CD4-positive, alpha-beta T cell treated with Interleukin-21 for 1 hour (primary cell): ENCODE results near the gene DENND1A.
A peak's percentile ranks its signal among the peaks of the same experiment; 100 is the strongest.

Experiments used
- DNase-seq: peaks from one replicate; pipeline ENCODE4 v3.0.0-alpha.2; 2020

DENND1A gene

GRCh38 chr9:123361086-123361730, 568.7 kb downstream of the DENND1A start:
- no peak for DNase-seq

GRCh38 chr9:123360161-123361085, 569.5 kb downstream of the DENND1A start:
- DNase-seq, result peak; percentile 13

- DNase-seq, result no peak
Observed at GRCh38 chr9:123359546-123359945, 570.4 kb downstream of the DENND1A start.

GRCh38 chr9:123359106-123359505, 570.8 kb downstream of the DENND1A start:
- no peak for DNase-seq

GRCh38 chr9:123358181-123358905, 571.6 kb downstream of the DENND1A start:
- DNase-seq, result no peak

GRCh38 chr9:123357743-123358059, 572.2 kb downstream of the DENND1A start:
- no peak for DNase-seq

GRCh38 chr9:123356851-123357742, 572.8 kb downstream of the DENND1A start:
- no peak for DNase-seq

GRCh38 chr9:123355761-123356431, 574.0 kb downstream of the DENND1A start, which contains the start of gene CRB2:
CRB2 (plus strand) TSS chr9:123356197; CDS start chr9:123356261, 64 bp downstream.
- no peak for DNase-seq

GRCh38 chr9:123354806-123355508, 575.0 kb downstream of the DENND1A start:
- DNase-seq, result no peak

- peak; percentile 54 for DNase-seq
Observed at GRCh38 chr9:123353984-123354591, 575.8 kb downstream of the DENND1A start.

GRCh38 chr9:123353041-123353440, 576.9 kb downstream of the DENND1A start:
- no peak for DNase-seq

- DNase-seq, result no peak
Observed at GRCh38 chr9:123350590-123351310, 579.2 kb downstream of the DENND1A start.

- DNase-seq, result peak; percentile 69
Observed at GRCh38 chr9:123349691-123350480, 580.0 kb downstream of the DENND1A start.

- DNase-seq, result no peak
Observed at GRCh38 chr9:123349033-123349432, 580.9 kb downstream of the DENND1A start.

GRCh38 chr9:123348317-123348992, 581.5 kb downstream of the DENND1A start:
- DNase-seq, result no peak

GRCh38 chr9:123347289-123348060, 582.5 kb downstream of the DENND1A start:
- no peak for DNase-seq

GRCh38 chr9:123346826-123347225, 583.1 kb downstream of the DENND1A start:
- DNase-seq, result no peak

- no peak for DNase-seq
Observed at GRCh38 chr9:123346026-123346425, 583.9 kb downstream of the DENND1A start.
